Amniotic stem cell (primary cell): ENCODE data around the gene S100B.
"Not testable (repeated sequence)": the region's sequence is repeated elsewhere in the genome, so short reads cannot be mapped to it uniquely, and the experiment has no call there.

Experiments
- DNase-seq: peaks from one replicate; lab custom pipeline; 2025; lab: John Stamatoyannopoulos, UW

S100B gene

GRCh38 chr21:46604975-46605766 is at the start of gene S100B:
TSS of gene S100B (minus strand) at chr21:46605082. CDS start at chr21:46602415, 2,667 bp downstream.
- no peak for DNase-seq

GRCh38 chr21:46651121-46651520 is 46.2 kb upstream of the S100B start:
- no peak for DNase-seq

- DNase-seq, result no peak
Measured at GRCh38 chr21:46650476-46651098, 45.7 kb upstream of the S100B start.

- no peak for DNase-seq
Measured at GRCh38 chr21:46649356-46649755, 44.5 kb upstream of the S100B start.

- DNase-seq, result no peak
Measured at GRCh38 chr21:46648539-46648938, 43.7 kb upstream of the S100B start.

- DNase-seq, result no peak
Measured at GRCh38 chr21:46646541-46647154, 41.8 kb upstream of the S100B start.

GRCh38 chr21:46645840-46646239 is 41.0 kb upstream of the S100B start:
- DNase-seq, result no peak

- DNase-seq, result no peak
Measured at GRCh38 chr21:46643379-46644177, 38.7 kb upstream of the S100B start.

- DNase-seq, result no peak
Measured at GRCh38 chr21:46641656-46642055, 36.8 kb upstream of the S100B start.

- no peak for DNase-seq
Measured at GRCh38 chr21:46639489-46640386, 34.9 kb upstream of the S100B start.

GRCh38 chr21:46637952-46638746 is 33.3 kb upstream of the S100B start:
- no peak for DNase-seq

GRCh38 chr21:46636550-46637285 is 31.8 kb upstream of the S100B start:
- no peak for DNase-seq

- DNase-seq, result no peak
Measured at GRCh38 chr21:46636181-46636512, 31.3 kb upstream of the S100B start.

- DNase-seq, result peak; percentile 89
Measured at GRCh38 chr21:46635324-46636180, 30.7 kb upstream of the S100B start, which contains the start of gene PRMT2. TSS of gene PRMT2 (plus strand) at chr21:46635674. CDS start at chr21:46636952, 1,278 bp downstream.

- peak; percentile 47 for DNase-seq
Measured at GRCh38 chr21:46634966-46635323, 30.1 kb upstream of the S100B start.

- no peak for DNase-seq
Measured at GRCh38 chr21:46634427-46634826, 29.5 kb upstream of the S100B start.

GRCh38 chr21:46633566-46633965 is 28.7 kb upstream of the S100B start:
- no peak for DNase-seq

- not testable (repeated sequence) for DNase-seq
Measured at GRCh38 chr21:46630915-46631314, 26.0 kb upstream of the S100B start.

- DNase-seq, result no peak
Measured at GRCh38 chr21:46628868-46629267, 24.0 kb upstream of the S100B start.
